Psoas muscle (tissue), 8 donors: ENCODE measurements around the gene ZFYVE9. TPM values are rescaled to one million over a fixed set of nuclear protein-coding genes. Genes with fewer than 3 reads are reported as not detected.

ENCODE experiments used
- ATAC-seq, 4 donors: fragments of 200-7000 bp; cut with Tn5 transposase; one replicate each; pipeline ENCODE4 v1.9.1; 2020; ENCODE audit warnings: moderate library complexity in 3 of 4, mild to moderate bottlenecking in 2 of 4
- DNase-seq, 2 donors: peaks; one replicate each; pipeline ENCODE4 v3.0.0-alpha.2; 2020
- H3K27ac ChIP-seq: fragments of 200-600 bp; one replicate; pipeline ENCODE4 v1.8.0; 2022
- H3K27me3 ChIP-seq, 3 donors: fragments of 200-600 bp in 1 of 3; one replicate each; pipeline versions ENCODE4 v1.6.1 to v1.8.0; 2013 to 2022; ENCODE audit warnings: low read length in 2 of 3, mild to moderate bottlenecking in 2 of 3, moderate library complexity in 1 of 3; ENCODE audit not compliant: insufficient read depth in 3 of 3
- H3K36me3 ChIP-seq, 2 donors: fragments of 200-600 bp in 1 of 2; one replicate each; pipeline versions ENCODE4 v1.6.1 to v1.8.0; 2013 to 2022; ENCODE audit warnings: low read depth in 1 of 2, mild to moderate bottlenecking in 1 of 2, moderate library complexity in 1 of 2; ENCODE audit not compliant: insufficient read depth in 1 of 2
- H3K4me1 ChIP-seq: fragments of 200-600 bp; one replicate; pipeline ENCODE4 v1.8.0; 2022
- H3K4me3 ChIP-seq: fragments of 200-600 bp; one replicate; pipeline ENCODE4 v1.8.0; 2022; ENCODE audit warnings: mild to moderate bottlenecking
- H3K9me3 ChIP-seq: fragments of 200-600 bp; one replicate; pipeline ENCODE4 v1.8.0; 2022
- CTCF ChIP-seq: fragments of 200-600 bp; IDR thresholded peaks from one replicate; pipeline ENCODE4 v1.8.0; 2022; ENCODE audit warnings: antibody characterized with exemption
- WGBS, 3 donors: extraction: QIAGEN DNeasy Blood & Tissue Kit; methylation state at CpG; one replicate each; pipeline versions ENCODE4 v1.1.6 to v1.1.7; 2013; 5-methylcytosine and 5-hydroxymethylcytosine counted together
- intact Hi-C, 2 donors: fragments of 100-400 bp; cut with DNase I; formaldehyde crosslinking; loops; one replicate each; pipeline versions ENCODE4 v1.11.0 to v1.14.2; 2022
- polyA plus RNA-seq, 3 donors: library from polyadenylated mRNA; stranded (reverse); fragments of 200-250 nt; gene quantifications; one replicate each; pipeline ENCODE4 v1.2.3, GENCODE V29; 2013
- total RNA-seq, 4 donors: library from RNA; stranded (reverse); fragmentation: NEBNext Ultra II Directional in 2 of 4; extraction: Animal tissue kit (Norgen Biotek cat#: 25700) in 2 of 4; gene quantifications; one replicate each; pipeline versions ENCODE4 v1.2.1 to v1.2.4, GENCODE V29; 2021 to 2023
- donor health status: healthy with polysubstance abuse.
- donor health status: DM: no; HTN: no; CAD: no; lungs with moderate emphysema.
- donor health status: Bipolar disorder and iron deficiency.
- donor health status: healthy.
- donor health status: DM: yes; HTN: yes; CAD: no.
- donor health status: DM: no; HTN: no; CAD: no.
- donor health status: DM: no; HTN: no; CAD: no.
- donor health status: DM: yes; HTN: yes; CAD: no.

The ZFYVE9 gene
- total and polyA plus RNA-seq, 7 donors = 14.7 to 39.1 (median 31.4) TPM

- DNase-seq = no peak
- Histone ChIP-seq H3K4me3 (no peak overlapping the region), H3K27me3 (no peaks in the 10 kb centered on the region), H3K36me3 (peaks cover 14 to 100% of the 10 kb centered on the region in 2 donors), H3K27ac (no peak overlapping the region), H3K4me1 (no peaks in the 10 kb centered on the region), H3K9me3 (no peaks in the 10 kb centered on the region)
- no peak for ATAC-seq
- no peak for TF ChIP-seq CTCF
- 85 to 96% (median 92%) methylated on average over 8 of the region's 8 CpGs for WGBS, 3 donors
- intact Hi-C loops = no loop called here
Observed at GRCh38 chr1:52356818-52357355, 215.0 kb downstream of the ZFYVE9 start.

GRCh38 chr1:52357397-52357796, 215.5 kb downstream of the ZFYVE9 start:
- Histone ChIP-seq H3K4me1 (no peaks in the 10 kb centered on the region), H3K4me3 (no peak overlapping the region), H3K27me3 (no peaks in the 10 kb centered on the region), H3K27ac (no peak overlapping the region), H3K9me3 (no peaks in the 10 kb centered on the region), H3K36me3 (peaks cover 14 to 100% of the 10 kb centered on the region in 2 donors)
- ATAC-seq (no peak), DNase-seq (no peak)
- TF ChIP-seq CTCF = no peak
- WGBS, 3 donors = 93 to 97% (median 95%) methylated on average over 9 of the region's 9 CpGs
- intact Hi-C loops = no loop called here

- Histone ChIP-seq H3K4me1 (no peaks in the 10 kb centered on the region), H3K27me3 (no peaks in the 10 kb centered on the region), H3K27ac (no peak overlapping the region), H3K36me3 (peaks cover 14 to 100% of the 10 kb centered on the region in 2 donors), H3K9me3 (no peaks in the 10 kb centered on the region), H3K4me3 (no peak overlapping the region)
- no peak for ATAC-seq
- WGBS, 3 donors = 91 to 98% (median 95%) methylated on average over 18 of the region's 18 CpGs
- intact Hi-C loops = no loop called here
- no peak for DNase-seq
- TF ChIP-seq CTCF = no peak
Observed at GRCh38 chr1:52358851-52359497, 217.1 kb downstream of the ZFYVE9 start.

- WGBS, 3 donors = 90 to 93% (median 93%) methylated on average over 24 of the region's 24 CpGs
- H3K4me3 ChIP-seq = no peak overlapping the region
- H3K4me1 ChIP-seq = peaks cover 6% of the 10 kb centered on the region
- ATAC-seq = no peak
- no peak overlapping the region for H3K27ac ChIP-seq
- H3K27me3 ChIP-seq = no peaks in the 10 kb centered on the region
- intact Hi-C loops = no loop called here
- DNase-seq = no peak
- no peak for TF ChIP-seq CTCF
- H3K36me3 ChIP-seq = peaks cover 17 to 97% of the 10 kb centered on the region in 2 donors
- no peaks in the 10 kb centered on the region for H3K9me3 ChIP-seq
Observed at GRCh38 chr1:52359676-52360594, 218.0 kb downstream of the ZFYVE9 start.
